ENCODE data around the gene GMDS.

GMDS gene

GRCh38 chr6:2171728-2172127 is 73.7 kb downstream of the GMDS start:
- Histone ChIP-seq H3K27ac (ENCODE audit: low read depth in 2 of 2, low read length in 2 of 2) (no peak overlapping the region), H3K36me3 (ENCODE audit: control insufficient read depth in 2 of 2, insufficient read depth in 2 of 2, low read length in 2 of 2) (no peaks in the 10 kb centered on the region), H3K9me3 (ENCODE audit: control insufficient read depth in 2 of 2, low read length in 2 of 2) (no peaks in the 10 kb centered on the region), H3K9ac (ENCODE audit: low read depth in 1 of 2, low read length in 2 of 2) (no peak overlapping the region), H3K27me3 (ENCODE audit: control insufficient read depth in 2 of 2, insufficient read depth in 2 of 2, low read length in 2 of 2) (no peaks in the 10 kb centered on the region), H3K4me1 (ENCODE audit: control insufficient read depth in 2 of 2, insufficient read depth in 2 of 2, low read length in 2 of 2) (no peaks in the 10 kb centered on the region), H3K4me3 (ENCODE audit: low read length in 2 of 2) (no peak overlapping the region)

DNA sequence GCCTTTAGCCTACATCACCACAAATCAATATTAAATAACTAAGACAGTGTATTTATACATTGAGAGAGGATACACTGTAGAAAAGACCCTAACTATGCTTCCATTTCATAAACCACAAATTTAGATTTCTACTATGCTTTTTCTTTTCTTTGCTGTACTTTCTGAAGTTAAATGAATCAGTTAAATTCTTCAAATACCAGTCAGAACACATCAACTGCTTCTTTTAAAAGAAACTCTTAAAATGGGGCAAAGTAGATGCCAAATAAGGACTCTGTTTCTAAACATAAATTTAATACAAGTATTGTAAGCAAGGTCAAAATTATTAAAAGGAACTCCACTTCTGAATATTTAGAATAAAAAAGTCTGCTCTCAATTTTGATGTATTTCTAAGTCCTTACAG is 76.9 kb downstream of the GMDS start:
- H3K4me3 ChIP-seq (ENCODE audit: low read length in 2 of 2): no peak overlapping the region
- H3K4me1 ChIP-seq (ENCODE audit: control insufficient read depth in 2 of 2, insufficient read depth in 2 of 2, low read length in 2 of 2): no peaks in the 10 kb centered on the region
- no peaks in the 10 kb centered on the region for H3K9me3 ChIP-seq (ENCODE audit: control insufficient read depth in 2 of 2, low read length in 2 of 2)
- peaks cover 0 to 2% of the 10 kb centered on the region in 2 donors for H3K36me3 ChIP-seq (ENCODE audit: control insufficient read depth in 2 of 2, insufficient read depth in 2 of 2, low read length in 2 of 2)
- no peak overlapping the region for H3K27ac ChIP-seq (ENCODE audit: low read depth in 2 of 2, low read length in 2 of 2)
- no peak overlapping the region for H3K9ac ChIP-seq (ENCODE audit: low read depth in 1 of 2, low read length in 2 of 2)
- H3K27me3 ChIP-seq (ENCODE audit: control insufficient read depth in 2 of 2, insufficient read depth in 2 of 2, low read length in 2 of 2): no peaks in the 10 kb centered on the region

DNA sequence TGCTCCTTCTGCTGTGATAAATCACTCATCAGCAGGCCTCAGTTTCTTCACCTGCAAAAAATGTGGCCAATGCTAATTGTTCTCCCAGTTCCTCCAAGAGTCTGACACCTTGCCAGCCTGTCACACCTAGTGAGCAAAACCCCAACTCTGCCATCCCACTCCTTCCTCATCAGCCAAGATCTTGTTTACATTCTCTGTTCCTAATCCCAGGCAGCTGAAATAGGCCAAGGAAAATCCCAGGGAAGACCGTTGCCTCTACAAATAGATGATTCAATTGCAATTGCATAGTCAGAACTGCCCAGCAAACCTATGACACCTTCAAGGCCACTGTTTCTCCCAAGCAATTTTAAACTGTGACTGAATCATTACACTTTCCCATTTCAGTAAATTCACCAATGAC is 78.7 kb downstream of the GMDS start:
- Histone ChIP-seq H3K9me3 (ENCODE audit: control insufficient read depth in 2 of 2, low read length in 2 of 2) (no peaks in the 10 kb centered on the region), H3K27ac (ENCODE audit: low read depth in 2 of 2, low read length in 2 of 2) (no peak overlapping the region), H3K4me3 (ENCODE audit: low read length in 2 of 2) (no peak overlapping the region), H3K27me3 (ENCODE audit: control insufficient read depth in 2 of 2, insufficient read depth in 2 of 2, low read length in 2 of 2) (no peaks in the 10 kb centered on the region), H3K9ac (ENCODE audit: low read depth in 1 of 2, low read length in 2 of 2) (no peak overlapping the region), H3K4me1 (ENCODE audit: control insufficient read depth in 2 of 2, insufficient read depth in 2 of 2, low read length in 2 of 2) (no peaks in the 10 kb centered on the region), H3K36me3 (ENCODE audit: control insufficient read depth in 2 of 2, insufficient read depth in 2 of 2, low read length in 2 of 2) (peaks cover 0 to 2% of the 10 kb centered on the region in 2 donors)

DNA sequence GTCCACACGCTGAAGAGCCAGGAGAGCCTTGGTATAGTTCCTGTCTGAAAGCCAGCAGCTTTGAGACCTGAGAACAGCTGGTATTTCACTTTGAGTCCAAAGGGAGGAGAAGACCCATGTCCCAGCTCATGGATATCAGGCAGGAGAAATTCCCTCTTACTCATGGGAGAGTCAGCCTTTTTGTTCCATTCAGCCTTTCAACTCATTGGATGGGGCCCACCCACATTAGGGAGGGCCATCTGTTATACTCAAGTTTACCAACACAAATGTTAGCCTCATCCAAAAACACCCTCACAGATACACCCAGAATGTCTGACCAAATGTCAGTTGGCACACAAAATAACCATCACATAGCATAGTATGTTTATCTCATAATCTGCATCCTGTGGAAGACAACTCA is 80.1 kb downstream of the GMDS start:
- no peak overlapping the region for H3K9ac ChIP-seq (ENCODE audit: low read depth in 1 of 2, low read length in 2 of 2)
- H3K4me3 ChIP-seq (ENCODE audit: low read length in 2 of 2): no peak overlapping the region
- H3K27ac ChIP-seq (ENCODE audit: low read depth in 2 of 2, low read length in 2 of 2): no peak overlapping the region
- H3K4me1 ChIP-seq (ENCODE audit: control insufficient read depth in 2 of 2, insufficient read depth in 2 of 2, low read length in 2 of 2): no peaks in the 10 kb centered on the region
- H3K9me3 ChIP-seq (ENCODE audit: control insufficient read depth in 2 of 2, low read length in 2 of 2): no peaks in the 10 kb centered on the region
- peaks cover 0 to 2% of the 10 kb centered on the region in 2 donors for H3K36me3 ChIP-seq (ENCODE audit: control insufficient read depth in 2 of 2, insufficient read depth in 2 of 2, low read length in 2 of 2)
- no peaks in the 10 kb centered on the region for H3K27me3 ChIP-seq (ENCODE audit: control insufficient read depth in 2 of 2, insufficient read depth in 2 of 2, low read length in 2 of 2)

DNA sequence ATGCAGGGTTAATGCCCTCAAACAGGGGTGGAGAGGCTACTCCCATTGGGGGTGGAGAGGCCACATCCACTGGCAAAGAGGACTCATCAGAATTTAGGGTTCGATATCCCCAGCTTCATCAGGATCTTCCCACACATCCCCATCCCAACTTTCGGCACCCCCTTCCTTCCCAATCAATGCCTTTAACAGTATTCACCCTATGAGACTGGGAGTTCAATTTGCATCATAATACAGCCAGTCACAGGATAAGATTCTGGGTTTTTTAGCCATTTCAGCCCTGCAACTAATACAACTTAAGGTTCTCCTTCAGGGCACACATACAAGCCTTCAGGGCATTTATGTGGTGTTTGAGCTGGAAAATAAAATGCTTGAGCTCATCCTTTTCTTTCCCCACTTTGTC is 80.9 kb downstream of the GMDS start:
- Histone ChIP-seq H3K4me3 (ENCODE audit: low read length in 2 of 2) (no peak overlapping the region), H3K9me3 (ENCODE audit: control insufficient read depth in 2 of 2, low read length in 2 of 2) (no peaks in the 10 kb centered on the region), H3K4me1 (ENCODE audit: control insufficient read depth in 2 of 2, insufficient read depth in 2 of 2, low read length in 2 of 2) (no peaks in the 10 kb centered on the region), H3K27me3 (ENCODE audit: control insufficient read depth in 2 of 2, insufficient read depth in 2 of 2, low read length in 2 of 2) (no peaks in the 10 kb centered on the region), H3K36me3 (ENCODE audit: control insufficient read depth in 2 of 2, insufficient read depth in 2 of 2, low read length in 2 of 2) (peaks cover 0 to 2% of the 10 kb centered on the region in 2 donors), H3K9ac (ENCODE audit: low read depth in 1 of 2, low read length in 2 of 2) (no peak overlapping the region), H3K27ac (ENCODE audit: low read depth in 2 of 2, low read length in 2 of 2) (no peak overlapping the region)

GRCh38 chr6:2162079-2162445 is 83.3 kb downstream of the GMDS start:
- Histone ChIP-seq H3K4me1 (ENCODE audit: control insufficient read depth in 2 of 2, insufficient read depth in 2 of 2, low read length in 2 of 2) (no peaks in the 10 kb centered on the region), H3K36me3 (ENCODE audit: control insufficient read depth in 2 of 2, insufficient read depth in 2 of 2, low read length in 2 of 2) (peaks cover 0 to 2% of the 10 kb centered on the region in 2 donors), H3K27ac (ENCODE audit: low read depth in 2 of 2, low read length in 2 of 2) (no peak overlapping the region)

DNA sequence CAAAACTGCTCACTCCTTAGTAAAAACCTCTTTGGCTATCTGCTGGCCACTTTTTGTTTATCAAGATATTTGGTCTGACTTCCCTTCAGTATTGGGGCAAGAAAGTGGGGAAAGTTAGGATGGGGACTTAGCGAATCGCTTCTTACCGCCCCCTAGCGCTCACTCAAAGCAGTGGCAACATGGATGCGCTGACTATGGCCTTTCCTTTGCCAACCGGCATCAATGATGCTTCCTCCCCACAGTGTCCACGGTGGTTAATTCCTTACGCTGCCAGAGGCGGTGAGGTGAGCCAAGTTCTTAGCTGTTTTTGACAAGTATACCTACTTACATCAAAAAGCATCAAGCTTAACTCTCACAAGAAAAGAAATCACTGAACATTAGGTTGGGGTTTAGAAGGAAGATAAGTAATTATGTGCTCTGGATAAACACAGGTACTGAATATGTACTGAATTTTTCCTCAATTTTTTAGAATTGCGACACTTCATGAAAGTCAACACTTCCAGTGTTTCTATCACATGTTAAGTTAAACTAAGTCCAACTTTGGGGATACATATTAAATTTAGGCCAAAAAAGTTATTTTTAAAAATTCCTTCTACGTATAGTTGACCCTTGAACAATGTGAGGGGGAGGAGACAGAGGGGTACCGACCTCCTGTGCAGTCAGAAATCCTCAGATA is 86.7 kb downstream of the GMDS start:
- Histone ChIP-seq H3K27me3 (ENCODE audit: control insufficient read depth in 2 of 2, insufficient read depth in 2 of 2, low read length in 2 of 2) (no peaks in the 10 kb centered on the region), H3K4me1 (ENCODE audit: control insufficient read depth in 2 of 2, insufficient read depth in 2 of 2, low read length in 2 of 2) (no peaks in the 10 kb centered on the region), H3K9me3 (ENCODE audit: control insufficient read depth in 2 of 2, low read length in 2 of 2) (no peaks in the 10 kb centered on the region), H3K4me3 (ENCODE audit: low read length in 2 of 2) (no peak overlapping the region), H3K27ac (ENCODE audit: low read depth in 2 of 2, low read length in 2 of 2) (no peak overlapping the region), H3K9ac (ENCODE audit: low read depth in 1 of 2, low read length in 2 of 2) (no peak overlapping the region), H3K36me3 (ENCODE audit: control insufficient read depth in 2 of 2, insufficient read depth in 2 of 2, low read length in 2 of 2) (no peaks in the 10 kb centered on the region)

More at GRCh38 chr6:2162079-2162445, 83.3 kb downstream of the GMDS start:
- no peaks in the 10 kb centered on the region for H3K9me3 ChIP-seq (ENCODE audit: control insufficient read depth in 2 of 2, low read length in 2 of 2)
- no peaks in the 10 kb centered on the region for H3K27me3 ChIP-seq (ENCODE audit: control insufficient read depth in 2 of 2, insufficient read depth in 2 of 2, low read length in 2 of 2)
- no peak overlapping the region for H3K4me3 ChIP-seq (ENCODE audit: low read length in 2 of 2)
- no peak overlapping the region for H3K9ac ChIP-seq (ENCODE audit: low read depth in 1 of 2, low read length in 2 of 2)

- no peak overlapping the region for H3K9ac ChIP-seq (ENCODE audit: low read depth in 1 of 2, low read length in 2 of 2)
- H3K9me3 ChIP-seq (ENCODE audit: control insufficient read depth in 2 of 2, low read length in 2 of 2): no peaks in the 10 kb centered on the region
- H3K27ac ChIP-seq (ENCODE audit: low read depth in 2 of 2, low read length in 2 of 2): no peak overlapping the region
- H3K27me3 ChIP-seq (ENCODE audit: control insufficient read depth in 2 of 2, insufficient read depth in 2 of 2, low read length in 2 of 2): no peaks in the 10 kb centered on the region
- no peaks in the 10 kb centered on the region for H3K36me3 ChIP-seq (ENCODE audit: control insufficient read depth in 2 of 2, insufficient read depth in 2 of 2, low read length in 2 of 2)
- no peak overlapping the region for H3K4me3 ChIP-seq (ENCODE audit: low read length in 2 of 2)
- no peaks in the 10 kb centered on the region for H3K4me1 ChIP-seq (ENCODE audit: control insufficient read depth in 2 of 2, insufficient read depth in 2 of 2, low read length in 2 of 2)
These were observed 87.8 kb downstream of the GMDS start for GRCh38 chr6:2157441-2158127.

- Histone ChIP-seq H3K9ac (ENCODE audit: low read depth in 1 of 2, low read length in 2 of 2) (no peak overlapping the region), H3K27ac (ENCODE audit: low read depth in 2 of 2, low read length in 2 of 2) (no peak overlapping the region), H3K9me3 (ENCODE audit: control insufficient read depth in 2 of 2, low read length in 2 of 2) (no peaks in the 10 kb centered on the region), H3K36me3 (ENCODE audit: control insufficient read depth in 2 of 2, insufficient read depth in 2 of 2, low read length in 2 of 2) (no peaks in the 10 kb centered on the region), H3K4me1 (ENCODE audit: control insufficient read depth in 2 of 2, insufficient read depth in 2 of 2, low read length in 2 of 2) (no peaks in the 10 kb centered on the region), H3K27me3 (ENCODE audit: control insufficient read depth in 2 of 2, insufficient read depth in 2 of 2, low read length in 2 of 2) (no peaks in the 10 kb centered on the region), H3K4me3 (ENCODE audit: low read length in 2 of 2) (no peak overlapping the region)
These were observed 90.2 kb downstream of the GMDS start for GRCh38 chr6:2155206-2155605.

DNA sequence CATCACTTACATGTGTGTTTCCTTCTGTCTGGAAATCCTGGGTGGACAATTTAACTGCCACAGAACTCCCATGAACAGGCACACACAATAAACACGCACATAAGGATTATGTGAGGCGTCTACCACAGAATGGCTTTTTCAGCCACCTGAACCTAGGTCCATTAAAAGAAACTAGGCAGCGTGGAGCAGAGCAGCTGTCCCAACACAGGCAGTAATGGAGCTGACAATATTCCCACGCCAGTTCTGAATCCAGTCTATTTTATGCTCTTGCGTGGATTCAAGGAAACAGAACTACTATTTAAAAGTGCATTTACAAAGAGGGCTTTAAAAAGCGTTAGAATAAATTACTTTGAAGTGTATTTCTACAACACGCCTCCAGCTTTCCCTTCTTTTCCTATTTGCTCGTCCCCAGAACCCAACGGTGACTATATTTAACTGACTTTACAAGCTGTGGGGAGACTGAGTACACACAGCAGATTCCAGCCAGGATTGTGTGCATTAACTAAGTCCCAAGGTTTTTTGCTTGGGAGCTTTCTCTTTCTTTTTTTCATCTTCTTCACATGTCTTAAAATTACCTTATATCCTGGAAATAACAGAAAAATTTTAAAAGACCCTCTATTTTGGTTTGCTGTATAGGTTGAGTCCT is 95.9 kb downstream of the GMDS start:
- Histone ChIP-seq H3K9ac (ENCODE audit: low read depth in 1 of 2, low read length in 2 of 2) (no peak overlapping the region), H3K4me1 (ENCODE audit: control insufficient read depth in 2 of 2, insufficient read depth in 2 of 2, low read length in 2 of 2) (no peaks in the 10 kb centered on the region), H3K4me3 (ENCODE audit: low read length in 2 of 2) (no peak overlapping the region), H3K9me3 (ENCODE audit: control insufficient read depth in 2 of 2, low read length in 2 of 2) (no peaks in the 10 kb centered on the region), H3K27ac (ENCODE audit: low read depth in 2 of 2, low read length in 2 of 2) (no peak overlapping the region), H3K36me3 (ENCODE audit: control insufficient read depth in 2 of 2, insufficient read depth in 2 of 2, low read length in 2 of 2) (no peaks in the 10 kb centered on the region), H3K27me3 (ENCODE audit: control insufficient read depth in 2 of 2, insufficient read depth in 2 of 2, low read length in 2 of 2) (no peaks in the 10 kb centered on the region)
